ENCODE data around the gene CGRRF1. TPM values are rescaled to one million over a fixed set of nuclear protein-coding genes. Genes with fewer than 3 reads are reported as not detected.

The CGRRF1 gene
- total and polyA plus RNA-seq, 2 of the 13 experiments (the other 11 are each of a cell fraction or from before 2014, with no cell fraction given) = 16.8 to 18.2 TPM

GRCh38 chr14:54488646-54489317 lies 20.9 kb upstream of the CGRRF1 start, which contains the start of gene GMFB (continued):
- TF ChIP-seq NFIC (IDR thresholded peaks at IDR 0.05; ENCODE audit: low read length) (no peak; the same call in 1 of the 2 replicates), ZNF7 (CRISPR knock-in tag; IDR thresholded peaks at IDR 0.05) (no peak), MYNN (CRISPR knock-in tag; IDR thresholded peaks at IDR 0.05; ENCODE audit: low read depth) (no peak), NBN (conservative IDR thresholded peaks at IDR 0.05) (no peak), NONO (IDR thresholded peaks at IDR 0.05) (no peak), NONO (CRISPR knock-in tag; conservative IDR thresholded peaks at IDR 0.05) (peak; percentile 84), TERF1 (CRISPR knock-in tag; IDR thresholded peaks at IDR 0.05) (no peak), KLF13 (CRISPR knock-in tag; IDR thresholded peaks at IDR 0.05) (0 out of 2 replicates have a peak, but pooled peaks have one; percentile 31), NR2F2 (IDR thresholded peaks at IDR 0.05; ENCODE audit: borderline replicate concordance, low read depth) (no peak; the same call in 1 of the 2 replicates), ZNF138 (CRISPR knock-in tag; IDR thresholded peaks at IDR 0.05; ENCODE audit: low read depth) (no peak), ZNF567 (CRISPR knock-in tag; IDR thresholded peaks at IDR 0.05; ENCODE audit: borderline replicate concordance) (0 out of 2 replicates have a peak, but pooled peaks have one; percentile 33), ATF2 (CRISPR knock-in tag; IDR thresholded peaks at IDR 0.05) (peak; percentile 47; the same call in 1 of the 2 replicates), YEATS2 (CRISPR knock-in tag; IDR thresholded peaks at IDR 0.05; ENCODE audit: borderline replicate concordance) (peak; percentile 73), CBFB (CRISPR knock-in tag; IDR thresholded peaks at IDR 0.05) (0 out of 2 replicates have a peak, but pooled peaks have one; percentile 7), RBM39 (IDR thresholded peaks at IDR 0.05; ENCODE audit: low read depth, low read length, poor library complexity, severe bottlenecking) (peak; percentile 83), EP300 (IDR thresholded peaks at IDR 0.05; ENCODE audit: low read depth in 2 of 2, low read length in 2 of 2) (0 out of 4 replicates have a peak, but pooled peaks of 1 of the 2 experiments have one; percentile 40), EP300 (CRISPR knock-in tag; IDR thresholded peaks at IDR 0.05; ENCODE audit: borderline replicate concordance) (no peak), SNAPC4 (CRISPR knock-in tag; IDR thresholded peaks at IDR 0.05) (no peak), ZNF225 (CRISPR knock-in tag; IDR thresholded peaks at IDR 0.05) (peak; percentile 65; the same call in 1 of the 2 replicates), ZNF34 (CRISPR knock-in tag; IDR thresholded peaks at IDR 0.05; ENCODE audit: borderline replicate concordance) (0 out of 2 replicates have a peak, but pooled peaks have one; percentile 70), THAP11 (CRISPR knock-in tag; IDR thresholded peaks at IDR 0.05) (peak; percentile 85), ZNF441 (CRISPR knock-in tag; IDR thresholded peaks at IDR 0.05; ENCODE audit: borderline replicate concordance) (no peak; the same call in 1 of the 2 replicates), JUND (CRISPR knock-in tag; IDR thresholded peaks at IDR 0.05) (no peak), MAFK (conservative IDR thresholded peaks at IDR 0.05 in 1 of 2, IDR thresholded peaks at IDR 0.05 in 1 of 2; ENCODE audit: low read length in 2 of 2) (no peak)

All from HepG2 (cell line).